GM10248 (cell line): ENCODE results near the gene ZFAND3.

Experiments
- CTCF ChIA-PET: fragments of 300-600 bp; sonication (Branson Sonifier 250); formaldehyde crosslinking; extraction: SDS; loops from one replicate; lab custom pipeline; 2021; ENCODE audit warnings: antibody characterized with exemption; lab: Yijun Ruan, JAX
- POLR2A ChIA-PET: fragments of 350-650 bp; sonication (Branson Sonifier 250); formaldehyde crosslinking; extraction: SDS; loops from one replicate; lab custom pipeline; 2020; ENCODE audit warnings: antibody characterized with exemption; lab: Yijun Ruan, JAX
- DNase-seq: peaks from one replicate; pipeline ENCODE4 v3.0.0; 2012; ENCODE audit errors: extremely low spot score
- CTCF ChIP-seq: IDR thresholded peaks from 2 replicates; pipeline ENCODE4 v1.5.1; 2012; ENCODE audit warnings: mild to moderate bottlenecking, low read depth; ENCODE audit errors: extremely low read depth, missing control alignments, control extremely low read depth

ZFAND3 gene

GRCh38 chr6:37804586-37804985 lies 14.9 kb upstream of the ZFAND3 start:
- TF ChIP-seq CTCF = no peak
- DNase-seq = no peak
- ChIA-PET CTCF (interaction anchor here (1.7 kb wide), 1 partner anchor 13 kb away, joined by 4 read pairs; no protein-coding TSS in a partner anchor), POLR2A (interaction anchor here (0.6 kb wide), 1 partner anchor 10 kb away, joined by 3 read pairs; no protein-coding TSS in a partner anchor)

- ChIA-PET CTCF (interaction anchor here (1.0 to 2.2 kb wide), 4 partner anchors 13 to 23 kb away, joined by 3 to 15 read pairs (median 4); partner anchors contain the start of gene ZFAND3), POLR2A (no interaction called here)
- no peak for TF ChIP-seq CTCF
- no peak for DNase-seq
Measured at GRCh38 chr6:37806213-37806612, 13.3 kb upstream of the ZFAND3 start.

GRCh38 chr6:37807656-37808055 lies 11.9 kb upstream of the ZFAND3 start:
- no peak for DNase-seq
- TF ChIP-seq CTCF = no peak
- ChIA-PET CTCF (interaction anchor here (2.2 kb wide), 1 partner anchor 16 kb away, joined by 15 read pairs; no protein-coding TSS in a partner anchor), POLR2A (no interaction called here)

GRCh38 chr6:37809197-37809543 lies 10.4 kb upstream of the ZFAND3 start:
- CTCF ChIA-PET = no interaction called here
- TF ChIP-seq CTCF = no peak
- DNase-seq = no peak
- POLR2A ChIA-PET = no interaction called here

- ChIA-PET POLR2A (interaction anchor here (0.6 kb wide), 1 partner anchor 921 kb away, joined by 3 read pairs; no protein-coding TSS in a partner anchor), CTCF (interaction anchor here (0.9 to 1.6 kb wide), 6 partner anchors 15 to 221 kb away, joined by 3 to 9 read pairs (median 3); no protein-coding TSS in a partner anchor)
- no peak for TF ChIP-seq CTCF
Measured at GRCh38 chr6:37812841-37813240, 6.7 kb upstream of the ZFAND3 start.

GRCh38 chr6:37814374-37814773 lies 5.2 kb upstream of the ZFAND3 start:
- no peak for DNase-seq
- ChIA-PET CTCF (no interaction called here), POLR2A (no interaction called here)
- TF ChIP-seq CTCF = no peak

More at GRCh38 chr6:37812841-37813240, 6.7 kb upstream of the ZFAND3 start:
- DNase-seq = no peak
